AG09319 (cell line): ENCODE results near the gene ASPHD1.
"Not testable (repeated sequence)": the region's sequence is repeated elsewhere in the genome, so short reads cannot be mapped to it uniquely, and the experiment has no call there.

Source experiments
- DNase-seq: peaks from one replicate; pipeline ENCODE4 v3.0.0-alpha.2; 2010; ENCODE audit warnings: low read depth; ENCODE audit errors: extremely low read depth
- TF ChIP-seq, protein P1 (sequence below): IDR thresholded peaks from 2 replicates; pipeline ENCODE4 v1.5.1; 2011; ENCODE audit warnings: low read depth, mild to moderate bottlenecking, inconsistent platforms, low read length, moderate library complexity

Gene ASPHD1

GRCh38 chr16:29881050-29881449 lies 19.2 kb upstream of the ASPHD1 start:
- DNase-seq: no peak
- TF ChIP-seq, protein P1, sequence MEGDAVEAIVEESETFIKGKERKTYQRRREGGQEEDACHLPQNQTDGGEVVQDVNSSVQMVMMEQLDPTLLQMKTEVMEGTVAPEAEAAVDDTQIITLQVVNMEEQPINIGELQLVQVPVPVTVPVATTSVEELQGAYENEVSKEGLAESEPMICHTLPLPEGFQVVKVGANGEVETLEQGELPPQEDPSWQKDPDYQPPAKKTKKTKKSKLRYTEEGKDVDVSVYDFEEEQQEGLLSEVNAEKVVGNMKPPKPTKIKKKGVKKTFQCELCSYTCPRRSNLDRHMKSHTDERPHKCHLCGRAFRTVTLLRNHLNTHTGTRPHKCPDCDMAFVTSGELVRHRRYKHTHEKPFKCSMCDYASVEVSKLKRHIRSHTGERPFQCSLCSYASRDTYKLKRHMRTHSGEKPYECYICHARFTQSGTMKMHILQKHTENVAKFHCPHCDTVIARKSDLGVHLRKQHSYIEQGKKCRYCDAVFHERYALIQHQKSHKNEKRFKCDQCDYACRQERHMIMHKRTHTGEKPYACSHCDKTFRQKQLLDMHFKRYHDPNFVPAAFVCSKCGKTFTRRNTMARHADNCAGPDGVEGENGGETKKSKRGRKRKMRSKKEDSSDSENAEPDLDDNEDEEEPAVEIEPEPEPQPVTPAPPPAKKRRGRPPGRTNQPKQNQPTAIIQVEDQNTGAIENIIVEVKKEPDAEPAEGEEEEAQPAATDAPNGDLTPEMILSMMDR: no peak

- no peak for DNase-seq
- TF ChIP-seq, protein P1: no peak
Measured at GRCh38 chr16:29883987-29884386, 16.3 kb upstream of the ASPHD1 start.

- not testable (repeated sequence) for DNase-seq
Measured at GRCh38 chr16:29889372-29889771, 10.9 kb upstream of the ASPHD1 start.

- DNase-seq: no peak
- TF ChIP-seq, protein P1: no peak
Measured at GRCh38 chr16:29891525-29892457, 8.5 kb upstream of the ASPHD1 start.

DNA sequence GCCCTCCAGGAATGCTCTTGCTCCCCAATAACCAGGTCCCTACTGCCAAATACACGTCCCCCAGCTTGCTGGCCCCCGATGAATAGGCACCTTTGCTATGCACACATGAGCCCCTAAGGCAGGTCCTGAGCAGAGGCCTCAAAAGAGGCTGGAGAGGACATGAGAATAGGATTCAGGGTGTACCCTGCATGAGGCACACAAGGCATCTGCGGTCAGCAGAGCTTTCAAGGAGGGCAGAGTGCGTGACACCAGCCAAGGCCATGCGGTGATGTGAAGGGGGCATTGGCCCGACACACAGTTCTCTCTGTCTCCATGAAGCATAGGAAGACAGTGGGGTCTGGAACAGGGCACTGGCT lies 7.9 kb upstream of the ASPHD1 start:
- no peak for DNase-seq
- TF ChIP-seq, protein P1: no peak

- TF ChIP-seq, protein P1: no peak
- no peak for DNase-seq
Measured at GRCh38 chr16:29893553-29893952, 6.7 kb upstream of the ASPHD1 start.

DNA sequence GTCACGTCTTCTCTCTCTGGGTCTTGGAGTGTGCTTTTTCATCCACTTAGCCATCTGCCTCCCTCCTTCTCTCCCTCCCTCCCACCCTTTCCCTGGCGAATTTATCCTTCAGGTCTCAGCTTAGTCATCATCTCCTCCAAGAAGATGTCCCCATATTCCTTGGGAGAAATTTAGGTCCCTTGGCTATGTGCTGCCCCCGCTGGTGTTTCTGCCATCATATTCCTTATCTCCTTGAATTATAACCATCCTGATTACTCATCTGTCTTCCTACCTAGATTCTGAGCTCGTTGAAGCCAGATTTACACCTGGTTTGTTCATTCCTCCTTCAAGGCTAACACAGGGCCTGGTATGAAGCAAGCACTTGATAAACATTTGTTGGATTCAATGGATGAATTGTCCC lies 5.9 kb upstream of the ASPHD1 start:
- TF ChIP-seq, protein P1: no peak
- DNase-seq: no peak

GRCh38 chr16:29896841-29897240 lies 3.4 kb upstream of the ASPHD1 start:
- TF ChIP-seq, protein P1: no peak
- no peak for DNase-seq
